ENCODE results near the gene EPHB1.

Gene EPHB1

GRCh38 chr3:134809427-134810051 is 14.5 kb downstream of the EPHB1 start:
- no peak for DNase-seq (ENCODE audit: low read depth)

- DNase-seq (ENCODE audit: low read depth) = no peak
Measured at GRCh38 chr3:134810052-134810435, 15.0 kb downstream of the EPHB1 start.

GRCh38 chr3:134810850-134811249 is 15.8 kb downstream of the EPHB1 start:
- no peak for DNase-seq (ENCODE audit: low read depth)

- DNase-seq (ENCODE audit: low read depth) = no peak
Measured at GRCh38 chr3:134813618-134814017, 18.6 kb downstream of the EPHB1 start.

- no peak for DNase-seq (ENCODE audit: low read depth)
Measured at GRCh38 chr3:134815519-134815918, 20.5 kb downstream of the EPHB1 start.

GRCh38 chr3:134816623-134817022 is 21.6 kb downstream of the EPHB1 start:
- no peak for DNase-seq (ENCODE audit: low read depth)

- no peak for DNase-seq (ENCODE audit: low read depth)
Measured at GRCh38 chr3:134817297-134817696, 22.2 kb downstream of the EPHB1 start.

GRCh38 chr3:134820994-134821393 is 25.9 kb downstream of the EPHB1 start:
- no peak for DNase-seq (ENCODE audit: low read depth)

- no peak for DNase-seq (ENCODE audit: low read depth)
Measured at GRCh38 chr3:134822090-134822489, 27.0 kb downstream of the EPHB1 start.

- DNase-seq (ENCODE audit: low read depth) = no peak
Measured at GRCh38 chr3:134823679-134824078, 28.6 kb downstream of the EPHB1 start.

GRCh38 chr3:134824791-134825190 is 29.7 kb downstream of the EPHB1 start:
- DNase-seq (ENCODE audit: low read depth) = no peak

- no peak for DNase-seq (ENCODE audit: low read depth)
Measured at GRCh38 chr3:134827213-134827612, 32.2 kb downstream of the EPHB1 start.

- no peak for DNase-seq (ENCODE audit: low read depth)
Measured at GRCh38 chr3:134829721-134830120, 34.7 kb downstream of the EPHB1 start.

- no peak for DNase-seq (ENCODE audit: low read depth)
Measured at GRCh38 chr3:134832585-134832984, 37.5 kb downstream of the EPHB1 start.

GRCh38 chr3:134833453-134834163 is 38.5 kb downstream of the EPHB1 start:
- no peak for DNase-seq (ENCODE audit: low read depth)

- DNase-seq (ENCODE audit: low read depth) = no peak
Measured at GRCh38 chr3:134836921-134837320, 41.9 kb downstream of the EPHB1 start.

- DNase-seq (ENCODE audit: low read depth) = no peak
Measured at GRCh38 chr3:134838599-134838998, 43.5 kb downstream of the EPHB1 start.

- no peak for DNase-seq (ENCODE audit: low read depth)
Measured at GRCh38 chr3:134839422-134839821, 44.4 kb downstream of the EPHB1 start.

- DNase-seq (ENCODE audit: low read depth) = no peak
Measured at GRCh38 chr3:134839990-134840389, 44.9 kb downstream of the EPHB1 start.

- no peak for DNase-seq (ENCODE audit: low read depth)
Measured at GRCh38 chr3:134840459-134840858, 45.4 kb downstream of the EPHB1 start.

GRCh38 chr3:134846084-134846483 is 51.0 kb downstream of the EPHB1 start:
- no peak for DNase-seq (ENCODE audit: low read depth)

GRCh38 chr3:134846911-134847317 is 51.9 kb downstream of the EPHB1 start:
- DNase-seq (ENCODE audit: low read depth) = no peak

GRCh38 chr3:134847349-134847748 is 52.3 kb downstream of the EPHB1 start:
- DNase-seq (ENCODE audit: low read depth) = no peak

- DNase-seq (ENCODE audit: low read depth) = no peak
Measured at GRCh38 chr3:134849561-134849960, 54.5 kb downstream of the EPHB1 start.
